Keratinocyte (primary cell): Measurements from ENCODE around the gene DEUP1.
A peak's percentile ranks its signal among the peaks of the same experiment; 100 is the strongest.

Experiments used
- CTCF ChIP-seq, 3 experiments: IDR thresholded peaks in 1 of 3; conservative IDR thresholded peaks in 1 of 3; optimal IDR thresholded peaks in 1 of 3; 2 replicates in 2 of 3; 3 replicates in 1 of 3; pipeline versions ENCODE3 to v1.5.1; 2011; ENCODE audit warnings: low read length in 3 of 3, mild to moderate bottlenecking in 3 of 3, moderate library complexity in 2 of 3, control low read depth in 1 of 3, inconsistent platforms in 1 of 3; ENCODE audit not compliant: insufficient read depth in 2 of 3; ENCODE audit errors: extremely low read depth in 1 of 3
- EZH2 ChIP-seq: IDR thresholded peaks from one replicate; pipeline ENCODE4 v1.6.1; 2012; ENCODE audit warnings: inconsistent platforms, mild to moderate bottlenecking, low read length, moderate library complexity

GRCh38 chr11:93481696-93482095 lies 151.2 kb downstream of the DEUP1 start:
- TF ChIP-seq CTCF (optimal IDR thresholded peaks at IDR 0.05 in 1 of 3, IDR thresholded peaks at IDR 0.05 in 1 of 3, conservative IDR thresholded peaks at IDR 0.05 in 1 of 3; ENCODE audit: extremely low read depth in 1 of 3, insufficient read depth in 2 of 3, low read length in 3 of 3) (peak in 2 of 3 experiments; percentile 18 to 53), EZH2 (no peak)
